Fibroblast of villous mesenchyme (primary cell): Measurements from ENCODE around the gene GPC6. TPM values are rescaled to one million over a fixed set of nuclear protein-coding genes. Genes with fewer than 3 reads are reported as not detected.
A peak's percentile ranks its signal among the peaks of the same experiment; 100 is the strongest.

ENCODE experiments used
- DNase-seq: peaks from one replicate; pipeline ENCODE4 v3.0.0-alpha.2; 2010; ENCODE audit warnings: low read depth
- H3K4me3 ChIP-seq: 2 replicates; pipeline ENCODE4 v1.5.1; 2011; ENCODE audit warnings: low read depth, mild to moderate bottlenecking, low read length
- CTCF ChIP-seq: IDR thresholded peaks from 2 replicates; pipeline ENCODE4 v1.5.1; 2012; ENCODE audit warnings: low read depth, mild to moderate bottlenecking, low read length; ENCODE audit not compliant: insufficient read depth
- total RNA-seq: library from RNA; depleted of rRNA; stranded (reverse); fragments of >200 nt; gene quantifications from 2 replicates; pipeline ENCODE4 v1.2.3, GENCODE V29; 2012

Gene GPC6
- total RNA-seq, 1 donor = 6.0 TPM

- H3K4me3 ChIP-seq = no peak overlapping the region
- DNase-seq = peak; percentile 37
- no peak for TF ChIP-seq CTCF
Measured at GRCh38 chr13:93786846-93787489, 560.4 kb downstream of the GPC6 start.

- TF ChIP-seq CTCF = no peak
- DNase-seq = no peak
Measured at GRCh38 chr13:93788456-93788855, 561.8 kb downstream of the GPC6 start.

GRCh38 chr13:93789058-93789457, 562.5 kb downstream of the GPC6 start:
- DNase-seq = no peak
- H3K4me3 ChIP-seq = no peak overlapping the region
- no peak for TF ChIP-seq CTCF

More at GRCh38 chr13:93788456-93788855, 561.8 kb downstream of the GPC6 start:
- H3K4me3 ChIP-seq = no peak overlapping the region

GRCh38 chr13:93794197-93794885, 567.7 kb downstream of the GPC6 start:
- DNase-seq = no peak
- no peak for TF ChIP-seq CTCF
- H3K4me3 ChIP-seq = no peak overlapping the region

- TF ChIP-seq CTCF = no peak
- no peak overlapping the region for H3K4me3 ChIP-seq
- DNase-seq = no peak
Measured at GRCh38 chr13:93797463-93797862, 570.9 kb downstream of the GPC6 start.

GRCh38 chr13:93800342-93800741, 573.7 kb downstream of the GPC6 start:
- DNase-seq = no peak
- H3K4me3 ChIP-seq = no peak overlapping the region
- TF ChIP-seq CTCF = no peak
